SK-N-SH treated with all-trans-retinoic acid at 6 μM for 48 hours (cell line): ENCODE results near the gene MATK.

Experiments used
- ATAC-seq: fragments of 200-7000 bp; cut with Tn5 transposase; 3 replicates; pipeline ENCODE4 v1.9.1; 2020; ENCODE audit warnings: mild to moderate bottlenecking, moderate library complexity
- ARNTL ChIP-seq: fragments of 450-650 bp; formaldehyde crosslinking; IDR thresholded peaks from 2 replicates; pipeline ENCODE4 v1.5.0; 2020; ENCODE audit warnings: low read depth, mild to moderate bottlenecking, moderate library complexity, borderline replicate concordance
- BACH2 ChIP-seq: fragments of 250-450 bp; sonication (Bioruptor Pico); IDR thresholded peaks from 2 replicates; pipeline ENCODE4 v1.9.0; 2021; ENCODE audit warnings: mild to moderate bottlenecking, borderline replicate concordance
- ESRRG ChIP-seq: fragments of 250-450 bp; sonication (Bioruptor Pico); IDR thresholded peaks from 2 replicates; pipeline ENCODE4 v1.6.1; 2021; ENCODE audit warnings: mild to moderate bottlenecking
- GLIS3 ChIP-seq: fragments of 250-450 bp; sonication (Bioruptor Pico); IDR thresholded peaks from 2 replicates; pipeline ENCODE4 v1.5.0; 2020; ENCODE audit warnings: mild to moderate bottlenecking, moderate library complexity
- ISL1 ChIP-seq: fragments of 250-450 bp; sonication (Bioruptor Pico); IDR thresholded peaks from 2 replicates; pipeline ENCODE4 v2.1.2; 2022; ENCODE audit warnings: mild to moderate bottlenecking, moderate library complexity
- OSR1 ChIP-seq: fragments of 250-450 bp; sonication (Bioruptor Pico); IDR thresholded peaks from 2 replicates; pipeline ENCODE4 v1.8.0; 2022; ENCODE audit warnings: moderate library complexity, mild to moderate bottlenecking, inconsistent platforms
- PPARA ChIP-seq: fragments of 250-450 bp; sonication (Bioruptor Pico); IDR thresholded peaks from 2 replicates; pipeline ENCODE4 v1.5.0; 2020; ENCODE audit warnings: mild to moderate bottlenecking, borderline replicate concordance
- RARB ChIP-seq: fragments of 250-450 bp; sonication (Bioruptor Pico); IDR thresholded peaks from 2 replicates; pipeline ENCODE4 v1.8.0; 2021; ENCODE audit warnings: mild to moderate bottlenecking, moderate library complexity
- TCF4 ChIP-seq: fragments of 250-450 bp; sonication (Bioruptor Pico); IDR thresholded peaks from 2 replicates; pipeline ENCODE4 v1.8.0; 2021; ENCODE audit warnings: mild to moderate bottlenecking, moderate library complexity, borderline replicate concordance
- TOX ChIP-seq: fragments of 250-450 bp; sonication (Bioruptor Pico); IDR thresholded peaks from 2 replicates; pipeline ENCODE4 v1.8.0; 2021; ENCODE audit warnings: mild to moderate bottlenecking, moderate library complexity, borderline replicate concordance
- ZC3H10 ChIP-seq: fragments of 250-450 bp; sonication (Bioruptor Pico); IDR thresholded peaks from 2 replicates; pipeline ENCODE4 v1.5.1; 2021; ENCODE audit warnings: mild to moderate bottlenecking, moderate library complexity
- ZFP3 ChIP-seq: fragments of 250-450 bp; sonication (Bioruptor Pico); IDR thresholded peaks from 2 replicates; pipeline ENCODE4 v1.5.0; 2020; ENCODE audit warnings: mild to moderate bottlenecking, moderate library complexity
- ZFP30 ChIP-seq: fragments of 450-650 bp; formaldehyde crosslinking; IDR thresholded peaks from 2 replicates; pipeline ENCODE4 v1.5.0; 2022; ENCODE audit warnings: mild to moderate bottlenecking, moderate library complexity
- ZNF565 ChIP-seq: fragments of 450-650 bp; formaldehyde crosslinking; conservative IDR thresholded peaks from 2 replicates; pipeline ENCODE4 v1.5.0; 2020; ENCODE audit warnings: low read depth, mild to moderate bottlenecking, moderate library complexity
- ZNF70 ChIP-seq: fragments of 450-650 bp; formaldehyde crosslinking; IDR thresholded peaks from 2 replicates; pipeline ENCODE4 v1.5.0; 2020; ENCODE audit warnings: mild to moderate bottlenecking, moderate library complexity
- ZNF8 ChIP-seq: fragments of 450-650 bp; formaldehyde crosslinking; IDR thresholded peaks from 2 replicates; pipeline ENCODE4 v1.5.0; 2020; ENCODE audit warnings: mild to moderate bottlenecking, moderate library complexity
- TF ChIP-seq, protein P1 (sequence below): fragments of 250-450 bp; sonication (Bioruptor Pico); IDR thresholded peaks from 2 replicates; pipeline ENCODE4 v1.5.1; 2020; ENCODE audit warnings: low read depth, mild to moderate bottlenecking, moderate library complexity
- TF ChIP-seq, protein P2 (sequence below): fragments of 250-450 bp; sonication (Bioruptor Pico); IDR thresholded peaks from 2 replicates; pipeline ENCODE4 v1.8.0; 2020; ENCODE audit warnings: mild to moderate bottlenecking, moderate library complexity, borderline replicate concordance
- TF ChIP-seq, protein P3 (sequence below): fragments of 250-450 bp; sonication (Bioruptor Pico); IDR thresholded peaks from 2 replicates; pipeline ENCODE4 v1.8.0; 2021; ENCODE audit warnings: low read depth, mild to moderate bottlenecking, moderate library complexity, borderline replicate concordance
- TF ChIP-seq, protein P4 (sequence below): fragments of 250-450 bp; sonication (Bioruptor Pico); IDR thresholded peaks from 2 replicates; pipeline ENCODE4 v1.5.1; 2021; ENCODE audit warnings: mild to moderate bottlenecking, moderate library complexity
- TF ChIP-seq, protein P5 (sequence below): fragments of 250-450 bp; sonication (Bioruptor Pico); IDR thresholded peaks from 2 replicates; pipeline ENCODE4 v1.5.0; 2020; ENCODE audit warnings: mild to moderate bottlenecking, moderate library complexity

MATK gene

DNA sequence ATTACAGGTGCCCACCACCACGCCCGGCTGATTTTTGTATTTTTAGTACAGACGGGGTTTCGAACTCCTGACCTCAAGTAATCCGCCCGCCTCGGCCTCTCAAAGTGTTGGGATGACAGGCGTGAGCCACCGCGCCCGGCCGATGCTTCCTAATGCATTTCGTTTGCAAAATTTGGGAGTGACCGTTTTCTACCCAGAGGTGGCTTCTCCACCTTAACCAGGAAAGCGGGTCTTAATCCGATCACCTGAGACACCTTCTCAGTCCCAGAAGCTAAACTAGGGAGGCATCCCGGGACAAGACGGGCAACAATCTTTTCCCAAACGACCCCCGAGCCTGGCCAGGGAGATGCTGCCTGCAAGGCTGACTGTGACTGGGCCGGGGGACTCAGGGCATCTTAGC is 14.8 kb upstream of the MATK start:
- no peak for ATAC-seq
- no peak for TF ChIP-seq BACH2 (CRISPR knock-in tag)
- TF ChIP-seq TOX: no peak
- TF ChIP-seq, protein P1, sequence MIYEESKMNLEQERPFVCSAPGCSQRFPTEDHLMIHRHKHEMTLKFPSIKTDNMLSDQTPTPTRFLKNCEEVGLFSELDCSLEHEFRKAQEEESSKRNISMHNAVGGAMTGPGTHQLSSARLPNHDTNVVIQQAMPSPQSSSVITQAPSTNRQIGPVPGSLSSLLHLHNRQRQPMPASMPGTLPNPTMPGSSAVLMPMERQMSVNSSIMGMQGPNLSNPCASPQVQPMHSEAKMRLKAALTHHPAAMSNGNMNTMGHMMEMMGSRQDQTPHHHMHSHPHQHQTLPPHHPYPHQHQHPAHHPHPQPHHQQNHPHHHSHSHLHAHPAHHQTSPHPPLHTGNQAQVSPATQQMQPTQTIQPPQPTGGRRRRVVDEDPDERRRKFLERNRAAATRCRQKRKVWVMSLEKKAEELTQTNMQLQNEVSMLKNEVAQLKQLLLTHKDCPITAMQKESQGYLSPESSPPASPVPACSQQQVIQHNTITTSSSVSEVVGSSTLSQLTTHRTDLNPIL: no peak
- no peak for TF ChIP-seq ZFP3 (CRISPR knock-in tag)
- TF ChIP-seq, protein P2, sequence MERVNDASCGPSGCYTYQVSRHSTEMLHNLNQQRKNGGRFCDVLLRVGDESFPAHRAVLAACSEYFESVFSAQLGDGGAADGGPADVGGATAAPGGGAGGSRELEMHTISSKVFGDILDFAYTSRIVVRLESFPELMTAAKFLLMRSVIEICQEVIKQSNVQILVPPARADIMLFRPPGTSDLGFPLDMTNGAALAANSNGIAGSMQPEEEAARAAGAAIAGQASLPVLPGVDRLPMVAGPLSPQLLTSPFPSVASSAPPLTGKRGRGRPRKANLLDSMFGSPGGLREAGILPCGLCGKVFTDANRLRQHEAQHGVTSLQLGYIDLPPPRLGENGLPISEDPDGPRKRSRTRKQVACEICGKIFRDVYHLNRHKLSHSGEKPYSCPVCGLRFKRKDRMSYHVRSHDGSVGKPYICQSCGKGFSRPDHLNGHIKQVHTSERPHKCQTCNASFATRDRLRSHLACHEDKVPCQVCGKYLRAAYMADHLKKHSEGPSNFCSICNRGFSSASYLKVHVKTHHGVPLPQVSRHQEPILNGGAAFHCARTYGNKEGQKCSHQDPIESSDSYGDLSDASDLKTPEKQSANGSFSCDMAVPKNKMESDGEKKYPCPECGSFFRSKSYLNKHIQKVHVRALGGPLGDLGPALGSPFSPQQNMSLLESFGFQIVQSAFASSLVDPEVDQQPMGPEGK: no peak
- TF ChIP-seq PPARA (CRISPR knock-in tag): no peak
- TF ChIP-seq ESRRG (CRISPR knock-in tag): no peak

DNA sequence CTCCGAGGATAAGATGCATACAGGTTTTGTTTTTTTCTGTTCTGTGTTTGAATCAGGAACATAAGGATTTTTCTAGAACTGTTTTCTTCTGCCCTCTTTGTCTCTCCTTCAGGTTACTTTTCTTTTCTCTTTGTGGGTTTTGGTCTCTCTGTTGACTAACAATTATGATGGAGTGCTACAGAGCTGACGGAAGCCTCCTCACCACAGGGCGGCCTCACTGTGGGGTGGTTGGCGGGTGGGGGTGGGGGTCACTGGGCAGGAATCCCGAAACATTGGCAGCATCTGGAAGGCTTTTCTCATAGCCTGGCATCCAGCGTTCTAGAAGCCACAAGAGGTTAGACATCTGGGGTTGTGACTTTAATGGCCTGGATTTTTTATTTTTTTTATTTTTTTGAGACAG is 12.0 kb upstream of the MATK start:
- no peak for ATAC-seq
- no peak for TF ChIP-seq RARB (CRISPR knock-in tag)

DNA sequence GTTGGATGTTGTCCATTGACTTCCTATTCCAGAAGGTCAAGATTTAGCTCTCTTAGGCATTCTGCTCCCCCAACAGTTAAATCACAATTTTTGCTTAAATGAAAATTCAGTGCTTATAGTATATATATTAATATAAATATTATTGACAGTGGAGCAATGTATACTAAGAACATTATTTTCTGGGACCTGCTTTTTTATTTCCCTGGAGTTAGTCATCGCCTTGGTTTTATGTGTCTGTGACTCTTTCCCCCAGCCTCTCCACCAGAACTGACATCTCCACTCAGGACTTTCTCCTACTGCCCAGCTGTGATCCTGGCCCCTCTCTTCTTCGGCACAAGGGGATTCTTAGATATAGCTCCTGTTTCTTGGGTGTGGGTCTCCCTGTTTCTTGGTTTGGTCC is 10.2 kb upstream of the MATK start:
- TF ChIP-seq, protein P3, sequence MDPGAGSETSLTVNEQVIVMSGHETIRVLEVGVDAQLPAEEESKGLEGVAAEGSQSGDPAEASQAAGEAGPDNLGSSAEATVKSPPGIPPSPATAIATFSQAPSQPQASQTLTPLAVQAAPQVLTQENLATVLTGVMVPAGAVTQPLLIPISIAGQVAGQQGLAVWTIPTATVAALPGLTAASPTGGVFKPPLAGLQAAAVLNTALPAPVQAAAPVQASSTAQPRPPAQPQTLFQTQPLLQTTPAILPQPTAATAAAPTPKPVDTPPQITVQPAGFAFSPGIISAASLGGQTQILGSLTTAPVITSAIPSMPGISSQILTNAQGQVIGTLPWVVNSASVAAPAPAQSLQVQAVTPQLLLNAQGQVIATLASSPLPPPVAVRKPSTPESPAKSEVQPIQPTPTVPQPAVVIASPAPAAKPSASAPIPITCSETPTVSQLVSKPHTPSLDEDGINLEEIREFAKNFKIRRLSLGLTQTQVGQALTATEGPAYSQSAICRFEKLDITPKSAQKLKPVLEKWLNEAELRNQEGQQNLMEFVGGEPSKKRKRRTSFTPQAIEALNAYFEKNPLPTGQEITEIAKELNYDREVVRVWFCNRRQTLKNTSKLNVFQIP (CRISPR knock-in tag): no peak
- no peak for TF ChIP-seq ZC3H10
- no peak for TF ChIP-seq ZNF70
- no peak for TF ChIP-seq BACH2 (CRISPR knock-in tag)
- no peak for TF ChIP-seq ESRRG (CRISPR knock-in tag)
- TF ChIP-seq ZFP30: no peak
- no peak for TF ChIP-seq GLIS3 (CRISPR knock-in tag)
- TF ChIP-seq, protein P2: no peak
- TF ChIP-seq ZNF8 (CRISPR knock-in tag): no peak
- TF ChIP-seq, protein P4, sequence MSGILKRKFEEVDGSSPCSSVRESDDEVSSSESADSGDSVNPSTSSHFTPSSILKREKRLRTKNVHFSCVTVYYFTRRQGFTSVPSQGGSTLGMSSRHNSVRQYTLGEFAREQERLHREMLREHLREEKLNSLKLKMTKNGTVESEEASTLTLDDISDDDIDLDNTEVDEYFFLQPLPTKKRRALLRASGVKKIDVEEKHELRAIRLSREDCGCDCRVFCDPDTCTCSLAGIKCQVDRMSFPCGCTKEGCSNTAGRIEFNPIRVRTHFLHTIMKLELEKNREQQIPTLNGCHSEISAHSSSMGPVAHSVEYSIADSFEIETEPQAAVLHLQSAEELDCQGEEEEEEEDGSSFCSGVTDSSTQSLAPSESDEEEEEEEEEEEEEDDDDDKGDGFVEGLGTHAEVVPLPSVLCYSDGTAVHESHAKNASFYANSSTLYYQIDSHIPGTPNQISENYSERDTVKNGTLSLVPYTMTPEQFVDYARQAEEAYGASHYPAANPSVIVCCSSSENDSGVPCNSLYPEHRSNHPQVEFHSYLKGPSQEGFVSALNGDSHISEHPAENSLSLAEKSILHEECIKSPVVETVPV: no peak
- TF ChIP-seq ZFP3 (CRISPR knock-in tag): no peak
- TF ChIP-seq ARNTL (CRISPR knock-in tag): no peak
- no peak for TF ChIP-seq ZNF565 (CRISPR knock-in tag)
- TF ChIP-seq, protein P5, sequence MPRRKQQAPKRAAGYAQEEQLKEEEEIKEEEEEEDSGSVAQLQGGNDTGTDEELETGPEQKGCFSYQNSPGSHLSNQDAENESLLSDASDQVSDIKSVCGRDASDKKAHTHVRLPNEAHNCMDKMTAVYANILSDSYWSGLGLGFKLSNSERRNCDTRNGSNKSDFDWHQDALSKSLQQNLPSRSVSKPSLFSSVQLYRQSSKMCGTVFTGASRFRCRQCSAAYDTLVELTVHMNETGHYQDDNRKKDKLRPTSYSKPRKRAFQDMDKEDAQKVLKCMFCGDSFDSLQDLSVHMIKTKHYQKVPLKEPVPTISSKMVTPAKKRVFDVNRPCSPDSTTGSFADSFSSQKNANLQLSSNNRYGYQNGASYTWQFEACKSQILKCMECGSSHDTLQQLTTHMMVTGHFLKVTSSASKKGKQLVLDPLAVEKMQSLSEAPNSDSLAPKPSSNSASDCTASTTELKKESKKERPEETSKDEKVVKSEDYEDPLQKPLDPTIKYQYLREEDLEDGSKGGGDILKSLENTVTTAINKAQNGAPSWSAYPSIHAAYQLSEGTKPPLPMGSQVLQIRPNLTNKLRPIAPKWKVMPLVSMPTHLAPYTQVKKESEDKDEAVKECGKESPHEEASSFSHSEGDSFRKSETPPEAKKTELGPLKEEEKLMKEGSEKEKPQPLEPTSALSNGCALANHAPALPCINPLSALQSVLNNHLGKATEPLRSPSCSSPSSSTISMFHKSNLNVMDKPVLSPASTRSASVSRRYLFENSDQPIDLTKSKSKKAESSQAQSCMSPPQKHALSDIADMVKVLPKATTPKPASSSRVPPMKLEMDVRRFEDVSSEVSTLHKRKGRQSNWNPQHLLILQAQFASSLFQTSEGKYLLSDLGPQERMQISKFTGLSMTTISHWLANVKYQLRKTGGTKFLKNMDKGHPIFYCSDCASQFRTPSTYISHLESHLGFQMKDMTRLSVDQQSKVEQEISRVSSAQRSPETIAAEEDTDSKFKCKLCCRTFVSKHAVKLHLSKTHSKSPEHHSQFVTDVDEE: no peak
- TF ChIP-seq OSR1 (CRISPR knock-in tag): no peak
- TF ChIP-seq ISL1 (CRISPR knock-in tag): no peak
- TF ChIP-seq TCF4 (CRISPR knock-in tag): no peak
- no peak for TF ChIP-seq RARB (CRISPR knock-in tag)
- no peak for ATAC-seq
